WTC11 (cell line): ENCODE measurements around the gene ZNF620.

ENCODE experiments used
- ATF1 ChIP-seq: sonication (generic); formaldehyde crosslinking; IDR thresholded peaks from 2 replicates; pipeline ENCODE4 v1.8.1; 2023; ENCODE audit warnings: mild to moderate bottlenecking, moderate library complexity, missing genetic modification reagents
- CTCF ChIP-seq: fragments of 200-600 bp; IDR thresholded peaks from 2 replicates; pipeline ENCODE4 v1.8.0; 2022; ENCODE audit warnings: antibody characterized with exemption
- ESRRA ChIP-seq: sonication (generic); formaldehyde crosslinking; IDR thresholded peaks from 2 replicates; pipeline ENCODE4 v1.8.1; 2022; ENCODE audit warnings: mild to moderate bottlenecking, missing genetic modification reagents, borderline replicate concordance
- GABPB1 ChIP-seq: sonication (generic); formaldehyde crosslinking; IDR thresholded peaks from 2 replicates; pipeline ENCODE4 v1.8.1; 2023; ENCODE audit warnings: mild to moderate bottlenecking, missing genetic modification reagents
- JUN ChIP-seq: sonication (generic); formaldehyde crosslinking; IDR thresholded peaks from 2 replicates; pipeline ENCODE4 v1.8.0; 2023; ENCODE audit warnings: mild to moderate bottlenecking, missing genetic modification reagents
- NR3C1 ChIP-seq: sonication (generic); formaldehyde crosslinking; conservative IDR thresholded peaks from 2 replicates; pipeline ENCODE4 v1.8.1; 2023; ENCODE audit warnings: low read depth, mild to moderate bottlenecking, missing genetic modification reagents
- SP1 ChIP-seq: sonication (generic); formaldehyde crosslinking; conservative IDR thresholded peaks from 2 replicates; pipeline ENCODE4 v1.8.1; 2022; ENCODE audit warnings: missing genetic modification reagents
- TCF7 ChIP-seq: sonication (generic); formaldehyde crosslinking; IDR thresholded peaks from 2 replicates; pipeline ENCODE4 v1.8.0; 2022; ENCODE audit warnings: mild to moderate bottlenecking, low read depth, missing genetic modification reagents, moderate library complexity
- ZBTB21 ChIP-seq: sonication (generic); formaldehyde crosslinking; IDR thresholded peaks from 2 replicates; pipeline ENCODE4 v1.8.1; 2023; ENCODE audit warnings: mild to moderate bottlenecking, missing genetic modification reagents, borderline replicate concordance
- ZNF263 ChIP-seq: sonication (generic); formaldehyde crosslinking; IDR thresholded peaks from 2 replicates; pipeline ENCODE4 v1.8.1; 2022; ENCODE audit warnings: low read depth, mild to moderate bottlenecking, moderate library complexity, missing genetic modification reagents
- TF ChIP-seq, protein P1 (sequence below): fragments of 250-450 bp; sonication (Bioruptor Pico); IDR thresholded peaks from 2 replicates; pipeline ENCODE4 v1.9.0; 2021; ENCODE audit warnings: mild to moderate bottlenecking
- TF ChIP-seq, protein P2 (sequence below): sonication (generic); formaldehyde crosslinking; IDR thresholded peaks from 2 replicates; pipeline ENCODE4 v1.8.0; 2022; ENCODE audit warnings: mild to moderate bottlenecking, missing genetic modification reagents
- TF ChIP-seq, protein P3 (sequence below): sonication (generic); formaldehyde crosslinking; IDR thresholded peaks from 2 replicates; pipeline ENCODE4 v1.8.1; 2023; ENCODE audit warnings: mild to moderate bottlenecking, missing genetic modification reagents

DNA sequence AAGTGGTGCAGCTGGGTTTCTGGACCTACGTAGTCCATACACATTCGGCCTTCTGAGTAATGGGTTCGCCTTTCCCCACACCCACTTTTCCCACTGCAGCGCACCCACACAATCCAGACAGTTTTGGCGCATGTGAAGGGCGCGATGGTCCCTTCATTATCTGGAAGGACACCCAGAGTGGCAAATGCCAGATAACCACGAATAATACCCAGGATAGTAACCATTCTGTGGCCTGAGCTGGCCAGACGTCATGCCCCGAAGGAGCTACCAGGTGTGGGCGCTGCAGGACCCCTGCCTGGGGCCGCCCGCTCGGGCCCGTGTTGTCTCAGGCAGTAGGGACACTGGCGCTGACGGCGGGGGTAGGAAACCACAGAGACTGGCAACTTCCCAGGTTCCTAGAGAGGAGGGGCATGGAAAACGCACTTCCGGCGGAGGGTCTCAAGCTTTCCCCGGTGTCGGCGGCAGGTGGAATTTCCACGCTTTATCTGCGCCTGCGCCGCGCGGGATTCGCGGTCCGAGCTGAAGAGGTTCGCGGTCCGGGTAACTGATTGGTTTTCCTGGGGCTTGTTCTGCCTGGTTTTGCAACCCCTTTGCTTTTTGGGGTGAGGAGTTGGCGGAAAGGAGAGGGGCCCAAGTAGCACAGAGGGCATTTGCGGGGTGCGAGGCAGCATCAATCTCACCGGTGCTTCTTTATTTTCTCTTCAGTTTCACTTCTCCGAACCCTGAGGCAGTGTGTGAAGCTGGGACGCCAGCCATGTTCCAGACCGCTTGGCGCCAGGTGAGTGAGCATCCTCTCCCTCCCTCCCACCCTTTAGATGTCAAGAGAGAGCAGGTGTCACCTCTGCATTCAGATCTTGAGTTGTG, at the start of gene ZNF620:
- TF ChIP-seq JUN (CRISPR knock-in tag) (no peak), NR3C1 (CRISPR knock-in tag) (no peak), TCF7 (CRISPR knock-in tag) (no peak), CTCF (no peak), ATF1 (CRISPR knock-in tag) (no peak), SP1 (CRISPR knock-in tag) (peak; percentile 70), ESRRA (CRISPR knock-in tag) (no peak), ZBTB21 (no peak), GABPB1 (peak; percentile 82), ZNF263 (CRISPR knock-in tag) (no peak)
- TF ChIP-seq, protein P1, sequence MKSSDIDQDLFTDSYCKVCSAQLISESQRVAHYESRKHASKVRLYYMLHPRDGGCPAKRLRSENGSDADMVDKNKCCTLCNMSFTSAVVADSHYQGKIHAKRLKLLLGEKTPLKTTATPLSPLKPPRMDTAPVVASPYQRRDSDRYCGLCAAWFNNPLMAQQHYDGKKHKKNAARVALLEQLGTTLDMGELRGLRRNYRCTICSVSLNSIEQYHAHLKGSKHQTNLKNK (CRISPR knock-in tag), result no peak
- TF ChIP-seq, protein P2, sequence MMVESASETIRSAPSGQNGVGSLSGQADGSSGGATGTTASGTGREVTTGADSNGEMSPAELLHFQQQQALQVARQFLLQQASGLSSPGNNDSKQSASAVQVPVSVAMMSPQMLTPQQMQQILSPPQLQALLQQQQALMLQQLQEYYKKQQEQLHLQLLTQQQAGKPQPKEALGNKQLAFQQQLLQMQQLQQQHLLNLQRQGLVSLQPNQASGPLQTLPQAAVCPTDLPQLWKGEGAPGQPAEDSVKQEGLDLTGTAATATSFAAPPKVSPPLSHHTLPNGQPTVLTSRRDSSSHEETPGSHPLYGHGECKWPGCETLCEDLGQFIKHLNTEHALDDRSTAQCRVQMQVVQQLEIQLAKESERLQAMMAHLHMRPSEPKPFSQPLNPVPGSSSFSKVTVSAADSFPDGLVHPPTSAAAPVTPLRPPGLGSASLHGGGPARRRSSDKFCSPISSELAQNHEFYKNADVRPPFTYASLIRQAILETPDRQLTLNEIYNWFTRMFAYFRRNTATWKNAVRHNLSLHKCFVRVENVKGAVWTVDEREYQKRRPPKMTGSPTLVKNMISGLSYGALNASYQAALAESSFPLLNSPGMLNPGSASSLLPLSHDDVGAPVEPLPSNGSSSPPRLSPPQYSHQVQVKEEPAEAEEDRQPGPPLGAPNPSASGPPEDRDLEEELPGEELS, result no peak
- TF ChIP-seq, protein P3, sequence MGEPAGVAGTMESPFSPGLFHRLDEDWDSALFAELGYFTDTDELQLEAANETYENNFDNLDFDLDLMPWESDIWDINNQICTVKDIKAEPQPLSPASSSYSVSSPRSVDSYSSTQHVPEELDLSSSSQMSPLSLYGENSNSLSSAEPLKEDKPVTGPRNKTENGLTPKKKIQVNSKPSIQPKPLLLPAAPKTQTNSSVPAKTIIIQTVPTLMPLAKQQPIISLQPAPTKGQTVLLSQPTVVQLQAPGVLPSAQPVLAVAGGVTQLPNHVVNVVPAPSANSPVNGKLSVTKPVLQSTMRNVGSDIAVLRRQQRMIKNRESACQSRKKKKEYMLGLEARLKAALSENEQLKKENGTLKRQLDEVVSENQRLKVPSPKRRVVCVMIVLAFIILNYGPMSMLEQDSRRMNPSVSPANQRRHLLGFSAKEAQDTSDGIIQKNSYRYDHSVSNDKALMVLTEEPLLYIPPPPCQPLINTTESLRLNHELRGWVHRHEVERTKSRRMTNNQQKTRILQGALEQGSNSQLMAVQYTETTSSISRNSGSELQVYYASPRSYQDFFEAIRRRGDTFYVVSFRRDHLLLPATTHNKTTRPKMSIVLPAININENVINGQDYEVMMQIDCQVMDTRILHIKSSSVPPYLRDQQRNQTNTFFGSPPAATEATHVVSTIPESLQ (CRISPR knock-in tag), result no peak
